ENCODE measurements around the gene LIN37.

The LIN37 gene

GRCh38 chr19:35734889-35735288 is 13.5 kb upstream of the LIN37 start:
- no peak for DNase-seq (ENCODE audit: low read depth, low spot score)

- DNase-seq (ENCODE audit: low read depth, low spot score), result no peak
Observed at GRCh38 chr19:35736913-35737886, 11.2 kb upstream of the LIN37 start.

GRCh38 chr19:35738021-35738886 is 10.1 kb upstream of the LIN37 start:
- DNase-seq (ENCODE audit: low read depth, low spot score), result no peak

- no peak for DNase-seq (ENCODE audit: low read depth, low spot score)
Observed at GRCh38 chr19:35738887-35739229, 9.5 kb upstream of the LIN37 start.

- DNase-seq (ENCODE audit: low read depth, low spot score), result no peak
Observed at GRCh38 chr19:35739275-35740107, 8.9 kb upstream of the LIN37 start.

GRCh38 chr19:35740108-35740422 is 8.3 kb upstream of the LIN37 start:
- DNase-seq (ENCODE audit: low read depth, low spot score), result no peak

- no peak for DNase-seq (ENCODE audit: low read depth, low spot score)
Observed at GRCh38 chr19:35740423-35741202, 7.8 kb upstream of the LIN37 start.

GRCh38 chr19:35741203-35741515 is 7.2 kb upstream of the LIN37 start:
- DNase-seq (ENCODE audit: low read depth, low spot score), result no peak

- DNase-seq (ENCODE audit: low read depth, low spot score), result no peak
Observed at GRCh38 chr19:35742121-35742724, 6.2 kb upstream of the LIN37 start, which contains the start of gene IGFLR1. Gene IGFLR1, minus strand, starts transcription at chr19:35742452. Its CDS starts 1,272 bp downstream, at chr19:35741180.

GRCh38 chr19:35743640-35744429 is 4.5 kb upstream of the LIN37 start:
- no peak for DNase-seq (ENCODE audit: low read depth, low spot score)

GRCh38 chr19:35744430-35745327 is 3.7 kb upstream of the LIN37 start:
- DNase-seq (ENCODE audit: low read depth, low spot score), result no peak

- peak; percentile 98 for DNase-seq (ENCODE audit: low read depth, low spot score)
Observed at GRCh38 chr19:35745328-35746086, 2.9 kb upstream of the LIN37 start, which contains the start of the genes PSENEN and U2AF1L4. Gene PSENEN, plus strand, starts transcription at chr19:35745651. Its CDS starts 280 bp downstream, at chr19:35745931. Gene U2AF1L4, minus strand, starts transcription at chr19:35745418. Its CDS starts 27 bp downstream, at chr19:35745391.

- no peak for DNase-seq (ENCODE audit: low read depth, low spot score)
Observed at GRCh38 chr19:35746087-35746462, 2.3 kb upstream of the LIN37 start.

GRCh38 chr19:35746531-35746930 is 1.8 kb upstream of the LIN37 start:
- DNase-seq (ENCODE audit: low read depth, low spot score), result no peak

- no peak for DNase-seq (ENCODE audit: low read depth, low spot score)
Observed at GRCh38 chr19:35750167-35750566, 1.8 kb downstream of the LIN37 start.

- DNase-seq (ENCODE audit: low read depth, low spot score), result no peak
Observed at GRCh38 chr19:35751839-35752745, 3.7 kb downstream of the LIN37 start.

Measured in iPS DF 19.7 (cell line).